Panc1 (cell line): Measurements from ENCODE around the gene DPH6.

Experiments used
- POLR2AphosphoS5 ChIP-seq: IDR thresholded peaks from 2 replicates; pipeline ENCODE4 v1.6.1; 2012; ENCODE audit warnings: mild to moderate bottlenecking, low read depth, low read length, moderate library complexity
- SIN3A ChIP-seq: IDR thresholded peaks from 2 replicates; pipeline ENCODE4 v1.6.1; 2012; ENCODE audit warnings: low read depth, mild to moderate bottlenecking, low read length, moderate library complexity, borderline replicate concordance; ENCODE audit not compliant: insufficient read depth
- TF ChIP-seq, protein P1 (sequence below): fragments of 450-650 bp; IDR thresholded peaks from 2 replicates; pipeline ENCODE4 v1.5.1; 2017; ENCODE audit warnings: mild to moderate bottlenecking
- TF ChIP-seq, protein P2 (sequence below), 2 experiments: IDR thresholded peaks; 2 replicates each; pipeline ENCODE4 v1.6.1; 2011 to 2012; ENCODE audit warnings: low read depth in 2 of 2, control low read depth in 1 of 2, low read length in 1 of 2, mild to moderate bottlenecking in 1 of 2, moderate library complexity in 1 of 2; ENCODE audit not compliant: insufficient read depth in 1 of 2

GRCh38 chr15:35330916-35331315, 215.0 kb downstream of the DPH6 start:
- TF ChIP-seq, protein P1, sequence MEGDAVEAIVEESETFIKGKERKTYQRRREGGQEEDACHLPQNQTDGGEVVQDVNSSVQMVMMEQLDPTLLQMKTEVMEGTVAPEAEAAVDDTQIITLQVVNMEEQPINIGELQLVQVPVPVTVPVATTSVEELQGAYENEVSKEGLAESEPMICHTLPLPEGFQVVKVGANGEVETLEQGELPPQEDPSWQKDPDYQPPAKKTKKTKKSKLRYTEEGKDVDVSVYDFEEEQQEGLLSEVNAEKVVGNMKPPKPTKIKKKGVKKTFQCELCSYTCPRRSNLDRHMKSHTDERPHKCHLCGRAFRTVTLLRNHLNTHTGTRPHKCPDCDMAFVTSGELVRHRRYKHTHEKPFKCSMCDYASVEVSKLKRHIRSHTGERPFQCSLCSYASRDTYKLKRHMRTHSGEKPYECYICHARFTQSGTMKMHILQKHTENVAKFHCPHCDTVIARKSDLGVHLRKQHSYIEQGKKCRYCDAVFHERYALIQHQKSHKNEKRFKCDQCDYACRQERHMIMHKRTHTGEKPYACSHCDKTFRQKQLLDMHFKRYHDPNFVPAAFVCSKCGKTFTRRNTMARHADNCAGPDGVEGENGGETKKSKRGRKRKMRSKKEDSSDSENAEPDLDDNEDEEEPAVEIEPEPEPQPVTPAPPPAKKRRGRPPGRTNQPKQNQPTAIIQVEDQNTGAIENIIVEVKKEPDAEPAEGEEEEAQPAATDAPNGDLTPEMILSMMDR: no peak
- TF ChIP-seq, protein P2, sequence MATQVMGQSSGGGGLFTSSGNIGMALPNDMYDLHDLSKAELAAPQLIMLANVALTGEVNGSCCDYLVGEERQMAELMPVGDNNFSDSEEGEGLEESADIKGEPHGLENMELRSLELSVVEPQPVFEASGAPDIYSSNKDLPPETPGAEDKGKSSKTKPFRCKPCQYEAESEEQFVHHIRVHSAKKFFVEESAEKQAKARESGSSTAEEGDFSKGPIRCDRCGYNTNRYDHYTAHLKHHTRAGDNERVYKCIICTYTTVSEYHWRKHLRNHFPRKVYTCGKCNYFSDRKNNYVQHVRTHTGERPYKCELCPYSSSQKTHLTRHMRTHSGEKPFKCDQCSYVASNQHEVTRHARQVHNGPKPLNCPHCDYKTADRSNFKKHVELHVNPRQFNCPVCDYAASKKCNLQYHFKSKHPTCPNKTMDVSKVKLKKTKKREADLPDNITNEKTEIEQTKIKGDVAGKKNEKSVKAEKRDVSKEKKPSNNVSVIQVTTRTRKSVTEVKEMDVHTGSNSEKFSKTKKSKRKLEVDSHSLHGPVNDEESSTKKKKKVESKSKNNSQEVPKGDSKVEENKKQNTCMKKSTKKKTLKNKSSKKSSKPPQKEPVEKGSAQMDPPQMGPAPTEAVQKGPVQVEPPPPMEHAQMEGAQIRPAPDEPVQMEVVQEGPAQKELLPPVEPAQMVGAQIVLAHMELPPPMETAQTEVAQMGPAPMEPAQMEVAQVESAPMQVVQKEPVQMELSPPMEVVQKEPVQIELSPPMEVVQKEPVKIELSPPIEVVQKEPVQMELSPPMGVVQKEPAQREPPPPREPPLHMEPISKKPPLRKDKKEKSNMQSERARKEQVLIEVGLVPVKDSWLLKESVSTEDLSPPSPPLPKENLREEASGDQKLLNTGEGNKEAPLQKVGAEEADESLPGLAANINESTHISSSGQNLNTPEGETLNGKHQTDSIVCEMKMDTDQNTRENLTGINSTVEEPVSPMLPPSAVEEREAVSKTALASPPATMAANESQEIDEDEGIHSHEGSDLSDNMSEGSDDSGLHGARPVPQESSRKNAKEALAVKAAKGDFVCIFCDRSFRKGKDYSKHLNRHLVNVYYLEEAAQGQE (IDR thresholded peaks at IDR 0.05; ENCODE audit: insufficient read depth in 1 of 2, low read depth in 2 of 2, low read length in 1 of 2): no peak
- no peak for TF ChIP-seq POLR2AphosphoS5
- TF ChIP-seq SIN3A: no peak
